Astrocyte (in vitro differentiated cells and primary cell): Measurements from ENCODE around the gene MMP27. TPM values are rescaled to one million over a fixed set of nuclear protein-coding genes. Genes with fewer than 3 reads are reported as not detected.

Experiments used
- DNase-seq: peaks from one replicate; pipeline ENCODE4 v3.0.0-alpha.2; 2010; ENCODE audit warnings: low read depth
- FAIRE-seq: peaks from 2 replicates; lab custom pipeline; 2011; peaks lifted over from hg19 to GRCh38; lab: Jason Lieb, UNC
- H2AFZ ChIP-seq: 2 replicates; pipeline ENCODE4 v1.6.0; 2012; ENCODE audit warnings: low read depth, low read length, inconsistent platforms
- H3K27ac ChIP-seq: 2 replicates; pipeline ENCODE4 v1.5.1; 2011; ENCODE audit warnings: low read depth, low read length, inconsistent platforms
- H3K27me3 ChIP-seq: 2 replicates; pipeline ENCODE4 v1.6.0; 2011; ENCODE audit warnings: low read length, inconsistent platforms; ENCODE audit not compliant: insufficient read depth
- H3K36me3 ChIP-seq: 2 replicates; pipeline ENCODE4 v1.5.1; 2011; ENCODE audit warnings: low read length, inconsistent platforms; ENCODE audit not compliant: insufficient read depth
- H3K4me1 ChIP-seq: 2 replicates; pipeline ENCODE4 v1.5.1; 2011; ENCODE audit warnings: low read length, inconsistent platforms; ENCODE audit not compliant: insufficient read depth
- H3K4me2 ChIP-seq: 2 replicates; pipeline ENCODE4 v1.6.0; 2012; ENCODE audit warnings: low read length, inconsistent platforms
- H3K4me3 ChIP-seq: 2 replicates; pipeline ENCODE4 v1.5.1; 2011; ENCODE audit warnings: low read depth, mild to moderate bottlenecking, low read length, inconsistent platforms; ENCODE audit not compliant: insufficient read depth
- H3K79me2 ChIP-seq: 2 replicates; pipeline ENCODE4 v1.6.0; 2012; ENCODE audit warnings: mild to moderate bottlenecking, low read length, inconsistent platforms; ENCODE audit not compliant: insufficient read depth
- H3K9ac ChIP-seq: 2 replicates; pipeline ENCODE4 v1.6.0; 2012; ENCODE audit warnings: mild to moderate bottlenecking, low read length, inconsistent platforms
- H3K9me3 ChIP-seq: 2 replicates; pipeline ENCODE4 v1.5.1; 2012; ENCODE audit warnings: low read depth, mild to moderate bottlenecking, low read length, inconsistent platforms; ENCODE audit not compliant: insufficient read depth
- H4K20me1 ChIP-seq: 2 replicates; pipeline ENCODE4 v1.6.0; 2012; ENCODE audit warnings: low read length, inconsistent platforms; ENCODE audit not compliant: insufficient read depth
- H3K27ac Mint-ChIP-seq: one replicate; pipeline ENCODE4 v1.8.0; 2021; ENCODE audit warnings: mild to moderate bottlenecking, mixed read lengths; ENCODE audit not compliant: unreplicated experiment
- H3K27me3 Mint-ChIP-seq: one replicate; pipeline ENCODE4 v1.8.0; 2021; ENCODE audit warnings: low read depth, mixed read lengths; ENCODE audit not compliant: unreplicated experiment
- H3K36me3 Mint-ChIP-seq: one replicate; pipeline ENCODE4 v1.8.0; 2021; ENCODE audit warnings: low read depth, mixed read lengths; ENCODE audit not compliant: unreplicated experiment
- H3K4me1 Mint-ChIP-seq: one replicate; pipeline ENCODE4 v1.8.0; 2021; ENCODE audit warnings: low read depth, mixed read lengths; ENCODE audit not compliant: unreplicated experiment
- H3K4me3 Mint-ChIP-seq: one replicate; pipeline ENCODE4 v1.8.0; 2021; ENCODE audit warnings: mild to moderate bottlenecking, moderate library complexity, mixed read lengths; ENCODE audit not compliant: unreplicated experiment
- H3K9me3 Mint-ChIP-seq: one replicate; pipeline ENCODE4 v1.8.0; 2021; ENCODE audit warnings: mild to moderate bottlenecking, mixed read lengths; ENCODE audit not compliant: unreplicated experiment
- EZH2 ChIP-seq: IDR thresholded peaks from 2 replicates; pipeline ENCODE4 v1.6.1; 2012; ENCODE audit warnings: mild to moderate bottlenecking, low read length, inconsistent platforms; ENCODE audit not compliant: insufficient read depth
- total RNA-seq: library from RNA; stranded (reverse); gene quantifications from 2 replicates; pipeline ENCODE4 v1.2.1, GENCODE V29; 2021
- TF ChIP-seq, protein P1 (sequence below): IDR thresholded peaks from 2 replicates; pipeline ENCODE4 v1.5.1; 2011; ENCODE audit warnings: low read depth, mild to moderate bottlenecking, inconsistent platforms, low read length, moderate library complexity; ENCODE audit not compliant: insufficient read depth

MMP27 gene
- total RNA-seq, 1 donor from 2014 or later, result not detected

GRCh38 chr11:102685338-102685737, 20.2 kb downstream of the MMP27 start:
- Histone ChIP-seq H3K4me2 (no peak overlapping the region), H3K9ac (no peak overlapping the region), H2AFZ (no peak overlapping the region), H3K27me3 (no peaks in the 10 kb centered on the region), H3K9me3 (no peaks in the 10 kb centered on the region), H3K79me2 (no peaks in the 10 kb centered on the region), H4K20me1 (no peaks in the 10 kb centered on the region), H3K36me3 (no peaks in the 10 kb centered on the region), H3K27ac (no peak overlapping the region), H3K4me1 (no peaks in the 10 kb centered on the region), H3K4me3 (no peak overlapping the region)
- Mint-ChIP-seq H3K9me3 (no peaks in the 10 kb centered on the region), H3K4me1 (no peaks in the 10 kb centered on the region), H3K27me3 (no peaks in the 10 kb centered on the region), H3K4me3 (no peak overlapping the region), H3K36me3 (no peaks in the 10 kb centered on the region), H3K27ac (no peak overlapping the region)
- TF ChIP-seq, protein P1, sequence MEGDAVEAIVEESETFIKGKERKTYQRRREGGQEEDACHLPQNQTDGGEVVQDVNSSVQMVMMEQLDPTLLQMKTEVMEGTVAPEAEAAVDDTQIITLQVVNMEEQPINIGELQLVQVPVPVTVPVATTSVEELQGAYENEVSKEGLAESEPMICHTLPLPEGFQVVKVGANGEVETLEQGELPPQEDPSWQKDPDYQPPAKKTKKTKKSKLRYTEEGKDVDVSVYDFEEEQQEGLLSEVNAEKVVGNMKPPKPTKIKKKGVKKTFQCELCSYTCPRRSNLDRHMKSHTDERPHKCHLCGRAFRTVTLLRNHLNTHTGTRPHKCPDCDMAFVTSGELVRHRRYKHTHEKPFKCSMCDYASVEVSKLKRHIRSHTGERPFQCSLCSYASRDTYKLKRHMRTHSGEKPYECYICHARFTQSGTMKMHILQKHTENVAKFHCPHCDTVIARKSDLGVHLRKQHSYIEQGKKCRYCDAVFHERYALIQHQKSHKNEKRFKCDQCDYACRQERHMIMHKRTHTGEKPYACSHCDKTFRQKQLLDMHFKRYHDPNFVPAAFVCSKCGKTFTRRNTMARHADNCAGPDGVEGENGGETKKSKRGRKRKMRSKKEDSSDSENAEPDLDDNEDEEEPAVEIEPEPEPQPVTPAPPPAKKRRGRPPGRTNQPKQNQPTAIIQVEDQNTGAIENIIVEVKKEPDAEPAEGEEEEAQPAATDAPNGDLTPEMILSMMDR, result no peak
- TF ChIP-seq EZH2, result no peak
- DNase-seq (peak; percentile 16), FAIRE-seq (no peak)

DNA sequence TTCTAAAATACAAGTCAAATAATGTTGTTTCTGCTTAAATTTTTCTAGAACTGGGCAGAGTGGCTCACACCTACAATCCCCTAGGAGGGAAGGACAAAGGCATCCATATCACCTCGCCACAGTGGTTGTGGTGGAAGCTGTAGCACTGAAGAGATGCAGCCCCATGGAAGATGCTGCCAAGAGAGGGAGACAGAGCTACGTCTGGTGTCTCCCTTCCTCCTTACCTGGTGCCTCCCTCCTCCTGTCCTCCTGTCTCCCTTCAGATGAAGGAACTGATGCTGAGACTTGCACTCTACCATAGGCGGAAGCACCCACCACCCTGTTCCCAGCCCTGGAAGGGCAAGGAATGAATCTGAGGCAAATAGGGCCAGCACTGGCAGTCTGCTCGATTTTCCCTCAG, 22.3 kb downstream of the MMP27 start:
- TF ChIP-seq EZH2, result no peak
- TF ChIP-seq, protein P1, result no peak
- H3K36me3 Mint-ChIP-seq, result no peaks in the 10 kb centered on the region
- no peaks in the 10 kb centered on the region for H3K79me2 ChIP-seq
- H2AFZ ChIP-seq, result no peak overlapping the region
- H3K36me3 ChIP-seq, result no peaks in the 10 kb centered on the region
- no peak overlapping the region for H3K27ac Mint-ChIP-seq
- H4K20me1 ChIP-seq, result no peaks in the 10 kb centered on the region
- H3K4me3 Mint-ChIP-seq, result no peak overlapping the region
- H3K9ac ChIP-seq, result no peak overlapping the region
- no peaks in the 10 kb centered on the region for H3K9me3 Mint-ChIP-seq
- DNase-seq, result no peak
- H3K27ac ChIP-seq, result no peak overlapping the region
- FAIRE-seq, result no peak
- H3K4me1 ChIP-seq, result no peaks in the 10 kb centered on the region
- no peak overlapping the region for H3K4me3 ChIP-seq
- peaks cover 2% of the 10 kb centered on the region for H3K27me3 Mint-ChIP-seq
- H3K9me3 ChIP-seq, result no peaks in the 10 kb centered on the region
- no peak overlapping the region for H3K4me2 ChIP-seq
- H3K4me1 Mint-ChIP-seq, result no peaks in the 10 kb centered on the region
- H3K27me3 ChIP-seq, result no peaks in the 10 kb centered on the region

DNA sequence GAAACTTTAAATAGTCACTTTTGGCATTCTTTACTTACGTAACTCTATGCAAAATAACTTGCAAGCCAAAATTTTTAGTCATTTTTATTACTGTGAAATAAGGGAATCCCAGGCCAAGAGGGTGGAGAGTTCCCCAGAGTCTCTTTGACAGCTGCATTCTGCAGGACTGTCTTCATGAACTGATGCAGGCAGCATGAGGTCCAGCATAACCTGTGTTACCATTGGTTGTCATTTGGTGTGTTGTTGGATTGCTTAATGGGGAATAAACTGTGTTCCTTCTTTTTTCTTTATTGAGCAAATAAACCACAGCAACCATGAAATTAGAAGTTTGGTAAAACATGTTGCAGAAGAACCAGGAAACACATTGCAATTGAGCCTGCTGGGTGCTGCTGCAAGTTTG, 24.6 kb downstream of the MMP27 start:
- Mint-ChIP-seq H3K36me3 (no peaks in the 10 kb centered on the region), H3K9me3 (no peaks in the 10 kb centered on the region)
- no peaks in the 10 kb centered on the region for H4K20me1 ChIP-seq

More for the DNA sequence above, 24.6 kb downstream of the MMP27 start:
- Mint-ChIP-seq H3K4me3 (no peak overlapping the region), H3K27ac (no peak overlapping the region), H3K4me1 (no peaks in the 10 kb centered on the region), H3K27me3 (peaks cover 3% of the 10 kb centered on the region)
- no peaks in the 10 kb centered on the region for H3K79me2 ChIP-seq
- DNase-seq (peak; percentile 3), FAIRE-seq (no peak)
- TF ChIP-seq, protein P1, result no peak
- no peak for TF ChIP-seq EZH2
- H3K36me3 ChIP-seq, result no peaks in the 10 kb centered on the region
- no peaks in the 10 kb centered on the region for H3K9me3 ChIP-seq
- H3K4me3 ChIP-seq, result no peak overlapping the region
- H3K4me1 ChIP-seq, result no peaks in the 10 kb centered on the region
- H2AFZ ChIP-seq, result no peak overlapping the region
- H3K4me2 ChIP-seq, result no peak overlapping the region
- H3K9ac ChIP-seq, result no peak overlapping the region
- no peak overlapping the region for H3K27ac ChIP-seq
- no peaks in the 10 kb centered on the region for H3K27me3 ChIP-seq
